ENCODE measurements around the gene RNF169. TPM values are rescaled to one million over a fixed set of nuclear protein-coding genes. Genes with fewer than 3 reads are reported as not detected.

Gene RNF169
- total and polyA plus RNA-seq, 2 of the 4 experiments (the other 2 are of a cell fraction): 3.6 to 23.3 TPM

DNA sequence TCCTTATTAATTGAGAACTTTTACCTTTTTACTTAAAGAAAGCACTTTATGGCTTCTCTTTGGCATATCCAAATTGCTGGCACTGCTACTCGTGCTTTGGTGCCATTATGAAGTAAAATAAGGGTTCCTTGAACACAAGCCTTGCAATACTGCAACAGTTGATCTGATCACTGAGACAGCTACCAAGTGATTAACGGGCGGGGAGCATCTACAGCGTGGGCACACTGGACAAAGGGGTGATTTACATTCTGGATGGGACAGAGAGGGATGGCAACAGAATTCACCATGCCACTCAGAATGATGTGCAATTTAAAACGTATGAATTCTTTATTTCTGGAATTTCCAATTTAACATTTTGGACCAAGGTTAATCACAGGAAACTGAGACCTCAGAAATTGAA is 25.1 kb upstream of the RNF169 start (continued):
- no peak for TF ChIP-seq MXI1 (IDR thresholded peaks at IDR 0.05; ENCODE audit: borderline replicate concordance, low read depth, low read length)

- Histone ChIP-seq H2BK120ac (ENCODE audit: low read depth, low read length) (peak overlapping the region; percentile 98), H2AK9ac (replicated peaks; ENCODE audit: low read depth, low read length, poor library complexity) (no peak overlapping the region), H3K9ac (ENCODE audit: low read depth, low read length) (peak overlapping the region; percentile 14; the same call in 1 of the 2 replicates), H4K91ac (ENCODE audit: insufficient read depth, low read depth, low read length) (peak overlapping the region; percentile 89), H4K5ac (ENCODE audit: low read depth, low read length) (peak overlapping the region; percentile 97), H3K27ac (ENCODE audit: insufficient read depth, low read length) (peak overlapping the region; percentile 69), H3K79me1 (ENCODE audit: low read depth in 1 of 2, low read length in 2 of 2) (no peaks in the 10 kb centered on the region), H3K9me1 (ENCODE audit: insufficient read depth, low read length) (peaks cover 14% of the 10 kb centered on the region), H3K23ac (ENCODE audit: low read depth, low read length) (peak overlapping the region; percentile 28; the same call in 1 of the 2 replicates), H3K18ac (ENCODE audit: low read depth, low read length) (peak overlapping the region; percentile 96), H3K4me2 (ENCODE audit: low read depth, low read length) (peak overlapping the region; percentile 35; the same call in 1 of the 2 replicates), H3K4me3 (ENCODE audit: insufficient read depth, low read depth, low read length) (no peak overlapping the region), H4K20me1 (ENCODE audit: insufficient read depth, low read length) (no peaks in the 10 kb centered on the region), H3K36me3 (ENCODE audit: control insufficient read depth, insufficient read depth, low read length) (no peaks in the 10 kb centered on the region), H3K27me3 (ENCODE audit: control insufficient read depth, insufficient read depth, low read length) (peaks cover 26% of the 10 kb centered on the region), H3K56ac (ENCODE audit: extremely low read depth, insufficient read depth, low read length) (0 out of 2 replicates have a peak overlapping the region, but pooled peaks have one; percentile 18), H2BK15ac (ENCODE audit: low read depth, low read length) (peak overlapping the region; percentile 55; the same call in 1 of the 3 replicates), H2AK5ac (ENCODE audit: low read depth, low read length) (peak overlapping the region; percentile 49; the same call in 1 of the 2 replicates), H4K8ac (ENCODE audit: low read depth in 2 of 2, low read length in 2 of 2) (peak overlapping the region; percentile 22 to 83; a peak in 3 of 4 replicates), H3K14ac (replicated peaks; ENCODE audit: low read depth, low read length) (peak overlapping the region; percentile 89), H2BK20ac (ENCODE audit: low read depth, low read length) (peak overlapping the region; percentile 100), H2AFZ (replicated peaks; ENCODE audit: low read length, poor library complexity) (no peak overlapping the region), H3K4me1 (ENCODE audit: control insufficient read depth, insufficient read depth, low read length) (peaks cover 30% of the 10 kb centered on the region), H3K4ac (ENCODE audit: low read depth, low read length) (peak overlapping the region; percentile 97), H2BK5ac (ENCODE audit: low read depth, low read length, poor library complexity, severe bottlenecking) (peak overlapping the region; percentile 81), H3K9me3 (ENCODE audit: control insufficient read depth, insufficient read depth, low read length) (no peaks in the 10 kb centered on the region)
- no TSS peak for BruUV-seq (replicated peaks)
- no CpG with 5 or more reads among the region's 4 CpGs for WGBS, 2 experiments (ENCODE audit: extremely low coverage in 2 of 2, insufficient read length in 1 of 2)
- dilution Hi-C loops (cut with HindIII; ENCODE audit: low sequenced_read_pairs, unreplicated experiment) (loop anchor here (25.0 kb wide), 1 partner anchor 113 kb away; no protein-coding TSS in a partner anchor), intact Hi-C loops (cut with micrococcal nuclease) (loop anchor here (1.0 to 5.0 kb wide), 7 partner anchors 23 to 272 kb away; partner anchors contain the start of gene POLD3), in situ Hi-C loops (cut with MboI; ENCODE audit: low sequenced_read_pairs) (loop anchor here (5.0 kb wide), 2 partner anchors 113 to 268 kb away; no protein-coding TSS in a partner anchor)
- POLR2A ChIA-PET (ENCODE audit: unreplicated experiment): no interaction called here
- CTCF ChIA-PET: interaction anchor here (0.9 to 7.4 kb wide), 9 partner anchors 9 to 272 kb away, joined by 4 to 66 read pairs (median 6); no protein-coding TSS in a partner anchor
- ATAC-seq (ENCODE audit: low read depth): peak; percentile 71
- peak; percentile 92 for DNase-seq
- TF ChIP-seq MXI1 (IDR thresholded peaks at IDR 0.05; ENCODE audit: borderline replicate concordance, low read depth, low read length) (no peak), MAFK (IDR thresholded peaks at IDR 0.05; ENCODE audit: low read depth, low read length) (no peak), FOS (IDR thresholded peaks at IDR 0.05; ENCODE audit: low read depth, low read length) (no peak), CEBPB (IDR thresholded peaks at IDR 0.05; ENCODE audit: low read depth, low read length) (no peak), RCOR1 (IDR thresholded peaks at IDR 0.05; ENCODE audit: insufficient replicate concordance, low read length) (peak; percentile 70), NFE2L2 (IDR thresholded peaks at IDR 0.05; ENCODE audit: low read depth, low read length) (no peak), SMC3 (IDR thresholded peaks at IDR 0.05; ENCODE audit: low read depth, low read length) (peak; percentile 32; the same call in 1 of the 2 replicates), MAZ (IDR thresholded peaks at IDR 0.05; ENCODE audit: borderline replicate concordance, low read depth, low read length) (no peak; the same call in 1 of the 2 replicates), CHD1 (IDR thresholded peaks at IDR 0.05; ENCODE audit: low read depth, low read length) (no peak), BHLHE40 (IDR thresholded peaks at IDR 0.05; ENCODE audit: low read depth, low read length) (peak; percentile 79), RAD21 (IDR thresholded peaks at IDR 0.05; ENCODE audit: low read length) (peak; percentile 13; the same call in 1 of the 2 replicates), POLR2A (IDR thresholded peaks at IDR 0.05; ENCODE audit: low read depth, low read length) (no peak)
- TF ChIP-seq, protein P1, sequence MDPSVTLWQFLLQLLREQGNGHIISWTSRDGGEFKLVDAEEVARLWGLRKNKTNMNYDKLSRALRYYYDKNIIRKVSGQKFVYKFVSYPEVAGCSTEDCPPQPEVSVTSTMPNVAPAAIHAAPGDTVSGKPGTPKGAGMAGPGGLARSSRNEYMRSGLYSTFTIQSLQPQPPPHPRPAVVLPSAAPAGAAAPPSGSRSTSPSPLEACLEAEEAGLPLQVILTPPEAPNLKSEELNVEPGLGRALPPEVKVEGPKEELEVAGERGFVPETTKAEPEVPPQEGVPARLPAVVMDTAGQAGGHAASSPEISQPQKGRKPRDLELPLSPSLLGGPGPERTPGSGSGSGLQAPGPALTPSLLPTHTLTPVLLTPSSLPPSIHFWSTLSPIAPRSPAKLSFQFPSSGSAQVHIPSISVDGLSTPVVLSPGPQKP (IDR thresholded peaks at IDR 0.05; ENCODE audit: borderline replicate concordance, low read depth, low read length): no peak
- TF ChIP-seq, protein P2, sequence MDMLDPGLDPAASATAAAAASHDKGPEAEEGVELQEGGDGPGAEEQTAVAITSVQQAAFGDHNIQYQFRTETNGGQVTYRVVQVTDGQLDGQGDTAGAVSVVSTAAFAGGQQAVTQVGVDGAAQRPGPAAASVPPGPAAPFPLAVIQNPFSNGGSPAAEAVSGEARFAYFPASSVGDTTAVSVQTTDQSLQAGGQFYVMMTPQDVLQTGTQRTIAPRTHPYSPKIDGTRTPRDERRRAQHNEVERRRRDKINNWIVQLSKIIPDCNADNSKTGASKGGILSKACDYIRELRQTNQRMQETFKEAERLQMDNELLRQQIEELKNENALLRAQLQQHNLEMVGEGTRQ (IDR thresholded peaks at IDR 0.05; ENCODE audit: low read depth, low read length): no peak
Observed at GRCh38 chr11:74725701-74726100, 22.9 kb upstream of the RNF169 start.
